Measurements from ENCODE around the gene THRAP3.

- TF ChIP-seq CTCF (IDR thresholded peaks at IDR 0.05) = no peak
- TF ChIP-seq POLR2A (IDR thresholded peaks at IDR 0.05) = no peak
Measured at GRCh38 chr1:36211307-36211706, 12.9 kb upstream of the THRAP3 start.

All from body of pancreas (tissue), 4 donors.